HG03139 (cell line): ENCODE results near the gene ACVR2A.

Source experiments
- ATAC-seq: cut with Tn5 transposase; IDR thresholded peaks from one replicate; pipeline ENCODE4 v1.9.1; 2021; ENCODE audit not compliant: unreplicated experiment

ACVR2A gene

DNA sequence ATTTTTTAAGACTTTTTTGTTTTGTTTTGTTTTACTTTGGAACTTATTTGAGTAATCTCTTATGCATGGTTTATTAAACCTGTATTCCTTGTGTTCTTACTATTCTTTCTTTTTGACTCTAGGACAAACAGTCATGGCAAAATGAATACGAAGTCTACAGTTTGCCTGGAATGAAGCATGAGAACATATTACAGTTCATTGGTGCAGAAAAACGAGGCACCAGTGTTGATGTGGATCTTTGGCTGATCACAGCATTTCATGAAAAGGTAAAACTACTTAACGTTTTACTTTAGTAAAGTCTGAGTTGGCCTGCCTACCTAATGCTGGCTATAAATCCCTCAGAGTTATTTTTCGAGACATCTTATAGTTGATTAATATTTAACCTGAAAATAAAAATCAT is 72.3 kb downstream of the ACVR2A start:
- no peak for ATAC-seq

DNA sequence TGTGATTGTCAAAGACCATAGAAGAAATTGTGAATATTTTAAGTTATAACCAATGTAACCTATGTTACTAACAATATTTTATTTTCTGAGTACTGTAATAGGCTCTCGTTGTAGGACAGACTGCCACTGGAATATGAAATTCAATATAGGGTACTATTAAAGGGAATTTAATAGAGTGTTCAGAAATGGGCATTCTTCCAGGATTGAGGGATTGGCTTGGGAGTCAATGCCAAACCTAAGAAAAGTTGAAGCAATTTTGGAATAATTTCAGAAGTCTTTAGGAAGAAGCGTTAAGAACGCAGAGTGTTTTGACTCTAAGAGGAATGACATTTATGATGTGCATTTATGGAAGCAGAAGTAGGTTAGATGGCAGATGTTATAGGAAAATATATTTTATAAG is 79.0 kb downstream of the ACVR2A start:
- no peak for ATAC-seq

DNA sequence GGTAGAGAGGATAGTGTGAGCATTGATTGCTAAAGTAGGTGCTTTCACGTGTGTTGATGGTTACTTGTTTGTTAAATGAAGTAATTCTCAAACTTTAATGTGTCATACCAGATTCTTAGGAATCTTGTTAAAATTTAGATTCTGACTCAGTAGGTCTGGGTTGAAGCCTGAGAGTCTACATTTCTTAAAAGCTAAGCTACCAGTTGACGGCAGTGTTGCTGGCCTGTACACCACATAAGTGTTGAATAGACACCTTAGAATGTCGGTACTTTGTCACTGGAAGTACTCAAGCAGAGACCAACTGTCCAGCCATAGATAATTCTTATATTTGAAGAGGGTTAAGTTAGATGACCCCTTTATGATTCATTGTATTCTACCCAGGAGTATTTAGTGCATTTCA is 79.8 kb downstream of the ACVR2A start:
- no peak for ATAC-seq

DNA sequence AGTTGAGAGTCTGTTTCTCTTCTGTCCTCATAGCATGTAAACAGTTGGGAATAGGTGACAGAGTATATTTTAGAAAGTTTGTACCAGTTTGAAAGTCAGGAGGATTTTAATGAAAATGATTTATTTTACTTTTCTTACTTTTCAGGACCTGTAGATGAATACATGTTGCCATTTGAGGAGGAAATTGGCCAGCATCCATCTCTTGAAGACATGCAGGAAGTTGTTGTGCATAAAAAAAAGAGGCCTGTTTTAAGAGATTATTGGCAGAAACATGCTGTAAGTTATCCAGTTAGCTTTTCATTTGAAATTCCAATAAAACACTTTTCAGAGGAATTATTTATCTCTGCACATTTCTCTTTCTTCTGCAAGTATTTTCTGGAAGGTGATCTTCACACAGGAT is 81.1 kb downstream of the ACVR2A start:
- no peak for ATAC-seq

DNA sequence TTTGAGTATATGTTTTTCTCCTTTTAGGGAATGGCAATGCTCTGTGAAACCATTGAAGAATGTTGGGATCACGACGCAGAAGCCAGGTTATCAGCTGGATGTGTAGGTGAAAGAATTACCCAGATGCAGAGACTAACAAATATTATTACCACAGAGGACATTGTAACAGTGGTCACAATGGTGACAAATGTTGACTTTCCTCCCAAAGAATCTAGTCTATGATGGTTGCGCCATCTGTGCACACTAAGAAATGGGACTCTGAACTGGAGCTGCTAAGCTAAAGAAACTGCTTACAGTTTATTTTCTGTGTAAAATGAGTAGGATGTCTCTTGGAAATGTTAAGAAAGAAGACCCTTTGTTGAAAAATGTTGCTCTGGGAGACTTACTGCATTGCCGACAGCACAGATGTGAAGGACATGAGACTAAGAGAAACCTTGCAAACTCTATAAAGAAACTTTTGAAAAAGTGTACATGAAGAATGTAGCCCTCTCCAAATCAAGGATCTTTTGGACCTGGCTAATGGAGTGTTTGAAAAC is 82.3 kb downstream of the ACVR2A start:
- ATAC-seq = no peak

DNA sequence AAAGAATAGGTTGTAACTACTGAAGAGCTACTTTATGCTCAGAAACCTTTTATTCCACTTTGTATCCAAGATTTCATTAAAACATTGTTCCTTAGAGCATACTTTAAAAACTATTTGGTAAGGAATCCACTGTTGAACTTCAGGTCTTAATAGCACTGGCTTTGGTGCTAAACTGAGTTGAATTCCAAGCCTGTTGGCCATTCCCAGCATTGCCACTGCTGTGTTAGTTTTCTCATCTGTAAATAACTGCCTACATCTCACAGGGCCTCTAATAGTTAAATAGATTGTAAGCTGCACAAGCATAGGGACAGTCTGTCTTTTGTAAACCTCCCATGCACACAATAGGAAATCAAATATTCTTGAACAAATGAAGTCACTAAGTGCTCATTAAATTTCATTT is 89.1 kb downstream of the ACVR2A start:
- no peak for ATAC-seq

DNA sequence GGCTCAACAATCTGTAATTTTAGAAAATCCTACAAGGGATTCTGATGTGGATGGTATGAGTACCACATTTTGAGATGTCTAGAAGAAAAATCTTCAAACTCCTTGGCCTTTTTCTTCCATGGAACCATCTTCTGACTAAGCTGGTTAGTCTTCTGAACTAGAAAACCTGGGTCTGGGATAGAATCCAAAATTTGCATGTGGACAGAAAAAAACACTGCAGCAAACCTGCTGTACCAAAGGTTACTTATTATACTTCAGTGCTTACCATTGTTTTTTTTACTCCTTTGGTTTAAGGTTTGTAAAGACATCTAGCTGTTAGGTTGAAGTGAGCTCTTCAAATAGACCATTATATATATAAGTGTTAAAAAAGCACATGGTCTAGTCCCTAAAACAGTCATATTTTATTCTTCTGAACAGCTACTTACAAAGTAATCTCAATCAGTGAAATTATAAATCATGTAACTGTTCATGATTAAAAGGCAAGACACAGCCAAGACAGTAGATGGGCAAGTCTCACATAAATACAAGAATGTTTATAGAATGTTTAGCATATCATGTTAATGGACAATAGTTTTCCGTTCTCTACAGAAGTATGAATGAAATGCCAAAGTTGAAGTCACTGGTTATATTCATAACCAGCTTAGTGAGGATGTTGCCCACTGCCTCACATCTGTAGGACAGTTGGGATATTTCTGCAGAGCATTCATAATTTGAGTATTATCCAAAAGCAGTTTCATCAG is 90.2 kb downstream of the ACVR2A start:
- no peak for ATAC-seq

DNA sequence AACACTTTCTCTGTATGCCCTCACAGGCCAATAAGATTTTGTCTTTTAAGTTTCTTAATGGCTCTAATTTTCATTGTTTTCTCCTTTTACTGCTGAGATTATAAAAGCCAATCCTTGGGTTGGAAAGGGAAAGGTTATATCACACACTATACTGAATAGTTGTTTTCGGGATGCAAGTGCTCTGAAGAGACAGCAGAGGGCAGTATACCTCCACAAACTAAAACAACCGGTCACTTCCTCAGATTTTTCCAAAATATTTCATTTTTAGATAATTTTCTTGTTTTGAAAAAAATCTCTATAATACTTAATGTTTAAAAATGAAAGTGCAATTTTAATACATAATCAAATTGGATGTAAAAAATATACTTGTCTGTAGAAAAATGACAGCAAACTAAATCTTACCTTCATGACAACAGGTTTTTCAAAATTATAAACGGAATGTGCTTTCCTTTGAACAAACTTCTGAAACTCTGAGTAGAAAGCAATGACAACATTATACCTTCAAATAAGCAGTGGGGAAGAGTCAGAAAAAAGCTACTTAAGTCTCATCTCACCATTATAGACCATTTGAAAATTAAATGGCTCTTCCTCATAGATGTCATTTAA is 93.0 kb downstream of the ACVR2A start:
- peak; percentile 56 for ATAC-seq

DNA sequence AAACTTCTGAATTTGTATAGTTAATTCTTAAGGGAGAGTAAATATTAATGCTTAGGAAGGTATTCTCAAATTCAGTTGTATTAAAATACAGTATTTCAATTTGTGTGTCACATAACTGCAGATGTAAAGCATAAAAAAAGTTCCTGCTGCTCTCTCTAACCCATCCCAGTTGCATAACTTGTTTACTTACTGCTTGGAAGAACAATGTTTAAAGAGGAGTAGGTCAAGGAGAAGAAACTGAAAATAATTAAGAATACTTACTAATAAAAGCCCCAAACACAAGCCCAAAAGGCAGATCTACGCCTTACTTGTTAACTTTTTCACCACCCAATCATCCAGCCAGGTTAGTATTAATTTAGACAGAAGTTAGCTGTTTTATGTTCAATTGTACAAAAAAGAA is 94.5 kb downstream of the ACVR2A start:
- ATAC-seq = no peak

DNA sequence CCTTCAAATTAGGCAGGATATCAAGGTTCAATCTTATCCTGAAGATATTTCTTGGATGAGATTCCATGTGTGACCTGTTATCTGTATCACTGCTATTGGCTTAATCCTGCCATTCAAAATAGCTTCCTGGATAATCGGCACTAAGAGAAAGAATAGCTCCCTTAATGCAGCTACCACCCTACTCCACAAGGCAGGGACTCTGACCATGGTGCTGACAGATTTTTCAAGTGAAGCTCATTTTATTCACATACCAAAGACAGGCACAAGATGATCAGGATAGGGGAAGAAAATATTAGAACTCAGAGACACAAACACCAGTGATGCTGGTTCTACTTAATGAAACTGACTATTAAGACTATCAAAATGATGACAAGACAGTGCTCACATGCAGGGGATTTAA is 100.8 kb downstream of the ACVR2A start:
- no peak for ATAC-seq

DNA sequence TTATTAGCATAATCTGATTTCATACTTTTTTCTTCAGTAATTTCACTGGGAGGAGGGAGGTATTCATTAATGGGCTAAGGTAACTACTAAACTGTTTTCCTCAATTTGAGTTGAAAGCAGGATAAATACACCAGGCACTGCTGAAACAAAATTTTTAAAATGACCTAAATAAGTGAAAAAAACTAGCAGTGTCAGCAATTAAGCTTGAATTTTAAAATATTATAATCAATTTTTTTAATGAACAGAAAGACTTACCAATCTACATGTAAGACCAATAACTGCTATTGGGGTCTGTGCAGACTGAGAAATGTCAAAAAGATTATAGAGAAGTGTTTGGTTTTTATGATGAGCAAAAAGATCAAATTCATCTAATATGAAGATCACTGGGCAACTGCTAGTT is 107.3 kb downstream of the ACVR2A start:
- ATAC-seq = no peak

DNA sequence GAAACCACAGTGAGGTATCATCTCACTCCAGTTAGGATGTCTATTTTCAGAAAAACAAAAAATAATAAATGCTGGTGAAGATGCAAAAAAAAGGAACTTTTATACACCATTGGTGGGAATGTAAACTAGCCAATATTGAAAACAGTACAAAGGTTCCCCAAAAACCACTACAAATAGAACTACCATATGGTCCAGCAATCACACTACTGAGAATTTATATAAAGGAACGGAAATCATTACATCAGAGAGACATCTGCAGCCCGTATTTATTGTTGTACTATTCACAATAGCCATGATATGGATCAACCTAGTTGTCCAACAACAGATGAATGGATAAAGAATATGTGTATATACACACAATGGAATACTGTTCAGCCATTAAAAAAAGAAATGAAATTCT is 123.7 kb downstream of the ACVR2A start:
- ATAC-seq = no peak

DNA sequence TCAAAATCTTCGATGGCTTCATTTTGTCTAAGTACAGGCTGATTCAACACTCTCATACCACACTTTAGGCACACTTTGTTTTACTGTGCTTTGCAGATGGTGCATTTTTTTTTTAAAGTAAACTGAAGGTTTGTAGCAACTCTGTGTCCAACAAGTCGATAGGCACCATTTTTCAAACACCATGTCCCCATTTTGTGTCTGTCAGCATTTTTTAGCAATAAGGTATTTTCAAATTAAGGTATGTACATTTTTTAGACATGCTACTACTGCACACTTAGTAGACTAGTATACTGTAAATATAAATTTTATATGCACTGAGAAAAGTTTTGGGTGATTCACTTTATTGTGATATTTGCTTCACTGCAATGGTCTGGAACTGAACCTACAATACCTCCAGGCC is 131.3 kb downstream of the ACVR2A start:
- ATAC-seq = no peak

DNA sequence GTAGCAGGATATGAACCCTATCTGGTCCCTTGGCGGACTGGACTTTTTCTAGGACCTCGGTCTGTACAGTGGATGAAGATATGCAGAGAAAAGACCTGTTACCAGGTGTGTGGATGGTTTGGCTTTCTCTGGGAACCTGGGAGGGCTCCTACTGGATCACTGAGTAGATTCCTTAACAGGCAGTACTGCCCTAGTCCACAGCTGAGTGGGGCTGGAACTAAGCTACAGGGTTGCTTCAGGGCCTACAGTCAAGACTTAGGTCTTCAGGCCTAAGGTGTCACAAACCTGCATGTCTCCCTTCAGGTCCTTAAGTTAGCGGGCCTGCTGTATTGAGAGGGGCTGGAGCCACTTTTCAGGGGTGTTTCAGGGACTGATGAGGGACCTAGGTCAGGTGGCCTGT is 132.8 kb downstream of the ACVR2A start:
- no peak for ATAC-seq
